ENCODE results near the gene AMPD3. TPM values are rescaled to one million over a fixed set of nuclear protein-coding genes. Genes with fewer than 3 reads are reported as not detected.

Gene AMPD3
- total RNA-seq, result 10 to 100 TPM; 18.8 to 21.1 TPM

DNA sequence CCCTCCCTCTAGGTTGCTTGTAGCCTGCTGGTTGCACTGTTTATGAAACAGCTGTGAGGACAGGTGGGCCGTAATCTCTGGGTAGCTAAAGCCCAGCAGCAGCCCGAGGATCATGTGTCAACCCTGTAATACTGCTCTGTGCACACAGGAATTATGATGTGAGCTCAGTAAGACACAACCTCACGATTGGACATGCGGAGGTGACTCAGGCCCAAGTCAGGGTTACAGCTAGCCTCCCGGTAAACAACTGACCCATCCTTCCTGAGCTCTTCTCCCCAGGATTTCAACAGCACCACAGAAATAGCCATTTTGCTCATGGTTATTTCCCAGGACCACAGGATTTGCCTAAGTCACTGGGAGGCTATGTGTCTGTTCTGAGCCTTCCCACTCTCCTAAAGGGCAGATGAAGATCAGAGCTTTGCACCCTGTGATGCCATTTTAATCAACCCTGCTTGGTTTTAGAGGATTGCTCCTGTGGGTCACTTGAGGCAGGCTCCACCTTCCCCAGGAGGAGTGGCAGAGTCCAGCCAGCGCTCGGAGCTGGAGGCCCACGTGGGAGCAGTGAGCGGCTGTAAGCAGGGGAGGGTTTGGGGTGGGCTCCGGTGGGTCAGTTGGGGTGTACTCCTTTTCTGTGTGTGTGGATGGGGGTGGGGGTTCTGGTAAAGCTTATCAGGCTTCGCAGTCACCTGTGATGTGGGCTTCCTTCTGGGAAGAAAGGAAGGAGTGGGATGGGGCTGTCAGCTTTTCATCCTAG is at the start of gene AMPD3:
TSS of gene AMPD3 (plus strand) at position 387 of the 754 bp plus-strand sequence. CDS start 6,256 bp downstream, outside the sequence.
- H3K27me3 Mint-ChIP-seq, result peaks cover 25% of the 10 kb centered on the region
- peaks cover 1% of the 10 kb centered on the region for H3K36me3 Mint-ChIP-seq
- DNase-seq (no peak), ATAC-seq (ENCODE audit: low read depth) (no peak)
- H3K9me3 Mint-ChIP-seq, result no peaks in the 10 kb centered on the region
- POLR2A ChIA-PET, result interaction anchor here (0.6 to 2.2 kb wide), 4 partner anchors 13 to 354 kb away, joined by 3 to 22 read pairs (median 6); partner anchors contain the start of genes EIF4G2 and RNF141
- H3K27ac Mint-ChIP-seq, result peak within 1 kb of the TSS; percentile 93
- H3K4me3 Mint-ChIP-seq, result peak within 1 kb of the TSS; percentile 95
- H3K4me1 Mint-ChIP-seq, result peaks cover 48% of the 10 kb centered on the region

DNA sequence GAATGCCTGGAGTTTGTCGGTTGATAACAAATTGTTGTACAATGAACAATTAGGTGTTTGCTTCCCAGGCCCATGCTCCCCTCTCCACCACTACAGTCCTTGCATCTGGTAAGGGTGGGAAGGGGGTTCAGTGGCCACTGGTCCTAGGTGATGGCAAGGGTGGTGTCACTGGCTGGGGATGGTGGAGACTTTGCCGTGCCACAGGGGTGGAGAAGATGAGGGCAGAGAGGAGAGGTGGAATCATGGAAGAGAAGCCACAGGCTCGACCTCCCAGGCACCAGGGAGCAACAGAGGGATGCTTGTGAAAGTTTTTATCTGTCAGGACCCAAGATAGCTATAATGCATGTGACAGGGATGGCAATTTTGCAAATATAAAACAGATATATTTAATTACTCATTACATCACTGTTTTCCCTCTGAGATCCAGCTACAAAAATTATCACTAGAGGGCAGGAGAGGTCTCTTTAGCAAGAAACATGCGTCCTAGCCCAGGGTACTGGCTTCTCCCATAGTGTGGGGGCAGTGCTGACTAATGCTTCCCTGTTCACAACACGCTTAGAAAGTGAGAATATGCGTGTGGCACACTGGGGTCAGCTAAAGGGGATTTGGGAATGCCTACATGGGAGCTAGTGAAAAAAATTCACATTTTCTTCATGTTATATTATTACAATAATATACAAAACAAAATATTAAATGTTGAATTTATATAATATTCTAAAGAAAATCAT is 49.0 kb upstream of the AMPD3 start:
- peaks cover 15% of the 10 kb centered on the region for H3K4me1 Mint-ChIP-seq
- POLR2A ChIA-PET, result interaction anchor here (0.7 to 0.9 kb wide), 2 partner anchors 132 to 248 kb away, joined by 3 to 4 read pairs; no protein-coding TSS in a partner anchor

DNA sequence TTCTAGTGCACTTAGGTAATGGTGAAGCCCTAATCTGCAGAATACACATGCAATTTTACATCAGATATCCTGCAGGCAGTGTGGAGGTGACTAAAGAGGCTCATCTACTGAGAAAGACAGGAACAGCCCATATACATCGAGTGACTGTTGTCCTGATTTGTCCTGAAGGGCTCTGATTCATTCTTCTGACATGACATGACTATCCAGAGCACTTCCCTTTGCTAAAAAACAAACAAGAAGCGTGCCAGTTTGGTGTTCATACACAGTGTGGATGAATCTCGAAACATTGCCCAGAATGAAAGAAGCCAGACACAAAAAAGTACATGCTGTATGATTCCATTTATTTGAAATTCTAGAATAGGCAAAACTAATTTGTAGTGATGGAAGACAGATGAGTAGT is 48.0 kb upstream of the AMPD3 start:
- POLR2A ChIA-PET, result no interaction called here
- H3K36me3 Mint-ChIP-seq, result no peaks in the 10 kb centered on the region
- no peak overlapping the region for H3K27ac Mint-ChIP-seq
- H3K4me3 Mint-ChIP-seq, result no peak overlapping the region
- ATAC-seq (ENCODE audit: low read depth), result no peak
- peaks cover 7% of the 10 kb centered on the region for H3K27me3 Mint-ChIP-seq
- no peaks in the 10 kb centered on the region for H3K9me3 Mint-ChIP-seq
- no peak for DNase-seq
- H3K4me1 Mint-ChIP-seq, result peaks cover 12% of the 10 kb centered on the region

More for the DNA sequence above, 49.0 kb upstream of the AMPD3 start:
- DNase-seq, result no peak
- ATAC-seq (ENCODE audit: low read depth), result peak; percentile 66
- H3K27me3 Mint-ChIP-seq, result peaks cover 4% of the 10 kb centered on the region
- H3K9me3 Mint-ChIP-seq, result no peaks in the 10 kb centered on the region
- no peak overlapping the region for H3K27ac Mint-ChIP-seq
- no peak overlapping the region for H3K4me3 Mint-ChIP-seq
- H3K36me3 Mint-ChIP-seq, result no peaks in the 10 kb centered on the region

DNA sequence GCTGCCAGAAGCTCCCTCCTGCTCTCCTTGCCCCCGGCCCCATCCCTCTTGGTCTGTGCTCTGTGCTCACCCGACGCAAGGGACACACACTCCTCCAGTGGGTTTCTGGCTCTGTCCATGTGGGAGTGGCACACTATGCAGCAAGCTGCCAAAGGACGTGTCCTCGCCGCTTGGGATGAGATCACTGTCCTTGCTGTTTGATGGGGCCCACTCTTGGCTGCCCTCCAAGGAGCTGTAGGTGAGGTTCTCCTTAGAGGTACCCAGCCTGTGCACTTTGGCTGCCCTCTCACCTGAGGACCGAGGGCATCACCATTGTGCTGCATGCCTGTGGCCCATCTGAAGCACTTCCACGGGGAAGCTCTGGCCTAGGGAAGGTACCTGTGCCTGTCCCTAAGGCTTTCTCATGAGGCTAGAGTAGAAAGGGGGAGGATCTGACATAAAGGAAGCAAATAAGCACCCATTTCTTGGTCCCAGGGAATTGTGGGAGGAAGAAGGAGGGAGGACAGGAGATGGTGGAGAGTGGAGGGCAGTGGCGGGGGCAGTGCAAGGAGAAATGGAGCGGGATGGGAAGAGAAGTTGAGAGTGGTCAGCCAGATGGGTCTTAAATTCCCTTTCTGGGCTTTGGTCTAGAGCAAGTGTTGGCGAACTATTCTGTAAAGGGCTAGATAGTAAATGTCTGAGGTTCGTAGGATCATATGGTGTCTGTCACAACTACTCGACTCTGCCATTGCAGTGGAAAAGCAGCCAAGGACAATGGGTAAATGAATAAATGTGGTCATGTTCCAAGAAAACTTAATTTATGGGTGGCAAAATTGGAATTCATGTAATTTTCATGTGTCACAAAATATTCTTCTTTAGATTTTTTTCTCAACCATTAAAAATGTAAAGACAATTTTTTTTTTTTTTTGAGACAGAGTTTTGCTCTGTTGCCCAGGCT is 47.0 kb upstream of the AMPD3 start:
- POLR2A ChIA-PET, result no interaction called here
- ATAC-seq (ENCODE audit: low read depth) (no peak), DNase-seq (no peak)
- H3K4me1 Mint-ChIP-seq, result peaks cover 14% of the 10 kb centered on the region
- H3K27ac Mint-ChIP-seq, result no peak overlapping the region
- no peaks in the 10 kb centered on the region for H3K9me3 Mint-ChIP-seq
- H3K36me3 Mint-ChIP-seq, result no peaks in the 10 kb centered on the region
- no peak overlapping the region for H3K4me3 Mint-ChIP-seq
- H3K27me3 Mint-ChIP-seq, result peaks cover 7% of the 10 kb centered on the region

DNA sequence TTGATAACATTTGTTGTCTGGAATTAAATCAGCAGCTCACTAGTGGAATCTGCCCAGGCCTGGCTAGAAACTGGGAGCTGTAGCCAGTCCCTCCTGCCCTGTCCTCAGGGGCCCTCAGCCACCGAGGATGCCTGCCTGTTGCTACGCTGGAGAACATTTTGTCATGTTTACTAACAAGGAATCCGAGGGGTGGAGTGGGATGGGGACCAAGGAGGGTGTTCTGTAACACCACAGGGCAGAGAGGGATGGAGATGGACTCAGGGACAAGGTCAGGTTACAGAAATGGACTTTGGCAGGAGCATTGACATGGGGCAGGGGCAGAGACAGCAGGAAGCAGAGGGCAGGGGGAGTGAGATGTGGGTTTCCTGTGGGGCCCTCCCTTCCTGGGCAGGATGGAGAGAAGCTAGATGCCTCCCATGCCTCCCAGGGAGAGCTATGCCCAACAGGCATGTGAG is 45.8 kb upstream of the AMPD3 start:
- ATAC-seq (ENCODE audit: low read depth), result no peak
- POLR2A ChIA-PET, result no interaction called here
- H3K27ac Mint-ChIP-seq, result no peak overlapping the region
- peaks cover 19% of the 10 kb centered on the region for H3K4me1 Mint-ChIP-seq
- H3K36me3 Mint-ChIP-seq, result no peaks in the 10 kb centered on the region
- H3K4me3 Mint-ChIP-seq, result no peak overlapping the region
- H3K27me3 Mint-ChIP-seq, result peaks cover 7% of the 10 kb centered on the region
- H3K9me3 Mint-ChIP-seq, result no peaks in the 10 kb centered on the region
- DNase-seq, result no peak

DNA sequence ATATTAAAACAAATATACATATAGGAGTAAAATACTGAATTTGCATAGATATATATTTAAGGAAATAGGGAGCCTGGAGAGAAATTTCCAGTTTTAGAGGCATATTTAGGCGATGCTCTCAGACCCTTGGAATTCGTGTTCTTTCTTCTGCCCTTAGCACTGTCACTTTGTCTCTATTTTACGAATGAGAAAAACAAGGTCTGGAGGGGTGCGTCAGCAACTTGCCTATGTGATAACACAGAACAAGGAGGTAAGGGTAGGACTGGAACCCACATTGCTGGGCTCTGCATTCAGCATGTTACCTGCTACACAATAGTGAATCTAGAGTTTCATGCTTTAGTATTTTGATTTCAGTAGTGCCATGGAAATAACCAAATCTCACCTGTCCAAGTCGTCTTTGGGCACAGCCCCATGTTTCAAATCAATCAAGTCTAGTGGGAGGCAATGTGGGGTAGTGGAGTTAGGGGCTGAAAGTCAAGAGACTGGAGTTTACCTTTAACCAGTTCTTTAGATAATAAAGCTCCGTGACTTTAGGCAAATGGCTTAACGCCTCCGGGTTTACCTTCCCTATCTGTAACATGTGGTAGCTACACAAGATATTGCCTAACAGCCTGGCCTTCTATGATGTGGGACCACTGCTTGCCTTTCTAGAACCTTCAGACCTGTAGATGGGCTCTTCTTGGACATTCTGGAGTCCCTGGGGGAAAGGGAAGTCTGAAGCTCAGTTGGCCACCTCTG is 44.8 kb upstream of the AMPD3 start:
- ATAC-seq (ENCODE audit: low read depth) (no peak), DNase-seq (no peak)
- POLR2A ChIA-PET, result no interaction called here
- Mint-ChIP-seq H3K9me3 (no peaks in the 10 kb centered on the region), H3K4me3 (no peak overlapping the region), H3K36me3 (no peaks in the 10 kb centered on the region), H3K27me3 (peaks cover 7% of the 10 kb centered on the region), H3K4me1 (peaks cover 25% of the 10 kb centered on the region), H3K27ac (no peak overlapping the region)

DNA sequence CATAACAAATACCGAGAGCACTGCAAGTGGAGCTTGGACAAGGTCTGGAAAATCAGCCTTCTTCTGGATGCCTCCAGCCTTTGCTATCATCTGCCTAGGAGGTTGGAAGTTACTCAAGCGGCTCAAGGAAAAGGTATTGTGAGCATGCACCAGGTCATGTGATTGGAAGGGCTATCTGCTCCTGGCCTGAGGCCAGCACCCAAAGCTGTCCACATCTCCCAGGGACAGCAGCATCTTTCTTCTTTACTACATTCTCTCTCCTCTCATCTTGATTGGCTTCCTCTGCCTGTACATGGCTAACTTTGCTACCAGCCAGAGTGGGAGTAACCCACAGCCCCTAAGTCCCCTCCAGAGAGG is 44.2 kb upstream of the AMPD3 start:
- H3K4me3 Mint-ChIP-seq, result no peak overlapping the region
- no peaks in the 10 kb centered on the region for H3K36me3 Mint-ChIP-seq
- POLR2A ChIA-PET, result no interaction called here
- DNase-seq (no peak), ATAC-seq (ENCODE audit: low read depth) (no peak)
- H3K27me3 Mint-ChIP-seq, result peaks cover 7% of the 10 kb centered on the region
- no peaks in the 10 kb centered on the region for H3K9me3 Mint-ChIP-seq
- H3K4me1 Mint-ChIP-seq, result peaks cover 26% of the 10 kb centered on the region
- H3K27ac Mint-ChIP-seq, result no peak overlapping the region

DNA sequence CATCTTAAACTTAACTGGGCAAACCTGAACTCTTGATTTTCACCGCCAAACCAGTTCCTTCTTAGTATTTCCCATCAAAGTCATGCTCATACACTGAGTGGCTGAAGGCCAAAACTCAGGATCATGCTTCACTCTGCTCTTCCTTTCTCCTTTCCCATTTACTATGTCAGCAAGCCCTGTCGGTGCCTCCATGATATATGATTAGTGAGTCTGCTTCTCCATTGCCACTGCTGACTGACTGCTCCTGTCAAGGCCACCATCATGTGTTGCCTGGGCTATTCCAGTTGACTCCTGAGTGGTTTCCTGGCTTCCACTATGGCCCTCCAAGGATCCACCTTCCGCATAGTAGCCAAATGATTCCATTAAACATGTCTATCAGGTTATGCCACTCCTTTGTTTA is 42.8 kb upstream of the AMPD3 start:
- no peak overlapping the region for H3K4me3 Mint-ChIP-seq
- POLR2A ChIA-PET, result no interaction called here
- peaks cover 17% of the 10 kb centered on the region for H3K27me3 Mint-ChIP-seq
- ATAC-seq (ENCODE audit: low read depth) (no peak), DNase-seq (no peak)
- H3K9me3 Mint-ChIP-seq, result no peaks in the 10 kb centered on the region
- no peak overlapping the region for H3K27ac Mint-ChIP-seq
- H3K36me3 Mint-ChIP-seq, result no peaks in the 10 kb centered on the region
- H3K4me1 Mint-ChIP-seq, result peaks cover 24% of the 10 kb centered on the region

DNA sequence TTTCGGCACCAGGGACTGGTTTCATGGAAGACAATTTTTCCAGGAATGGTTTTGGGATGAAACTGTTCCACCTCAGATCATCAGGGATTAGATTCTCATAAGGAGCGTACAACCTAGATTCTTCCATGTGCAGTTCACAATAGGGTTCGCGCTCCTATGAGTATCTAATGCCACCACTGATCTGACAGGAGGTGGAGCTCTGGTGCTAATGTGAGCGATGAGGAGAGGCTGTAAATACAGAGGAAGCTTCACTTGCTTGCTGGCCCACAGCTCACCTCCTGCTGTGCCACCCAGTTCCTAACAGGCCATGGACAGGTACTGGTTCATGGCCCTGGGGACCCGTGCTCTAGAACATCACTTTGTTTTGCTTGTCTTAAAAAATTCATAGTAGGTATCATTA is 41.8 kb upstream of the AMPD3 start:
- H3K27me3 Mint-ChIP-seq, result peaks cover 19% of the 10 kb centered on the region
- no peaks in the 10 kb centered on the region for H3K9me3 Mint-ChIP-seq
- POLR2A ChIA-PET, result interaction anchor here (0.9 to 1.5 kb wide), 3 partner anchors 46 to 240 kb away, joined by 4 to 6 read pairs (median 4); partner anchors contain the start of gene RNF141
- no peak overlapping the region for H3K27ac Mint-ChIP-seq
- H3K4me1 Mint-ChIP-seq, result peaks cover 21% of the 10 kb centered on the region
- H3K4me3 Mint-ChIP-seq, result no peak overlapping the region
- peak; percentile 86 for ATAC-seq (ENCODE audit: low read depth)
- no peak for DNase-seq
- no peaks in the 10 kb centered on the region for H3K36me3 Mint-ChIP-seq

DNA sequence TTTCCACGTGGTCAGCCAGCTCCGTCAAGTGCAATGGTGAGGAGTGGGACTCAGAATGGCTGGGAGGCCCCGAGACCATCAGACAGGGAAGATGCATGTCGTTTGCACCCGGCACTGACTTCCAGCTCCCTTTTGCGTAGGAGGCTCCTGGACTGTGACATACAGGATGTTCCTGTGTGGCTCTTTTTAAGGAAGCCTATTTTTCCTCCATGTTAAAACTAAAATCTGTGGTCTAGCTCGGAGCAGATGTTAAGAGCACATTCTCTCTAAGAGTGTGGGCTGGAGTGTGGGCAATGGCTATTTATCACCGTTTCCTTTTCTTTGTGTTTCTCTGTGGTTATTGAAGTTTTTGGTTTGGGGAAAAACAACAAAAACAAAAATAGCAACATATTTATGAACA is 40.9 kb upstream of the AMPD3 start:
- Mint-ChIP-seq H3K4me1 (peaks cover 20% of the 10 kb centered on the region), H3K27me3 (peaks cover 22% of the 10 kb centered on the region), H3K4me3 (peak overlapping the region; percentile 67), H3K27ac (no peak overlapping the region), H3K9me3 (no peaks in the 10 kb centered on the region), H3K36me3 (no peaks in the 10 kb centered on the region)
- POLR2A ChIA-PET, result interaction anchor here (1.0 to 1.5 kb wide), 3 partner anchors 45 to 126 kb away, joined by 3 to 6 read pairs (median 4); partner anchors contain the start of gene RNF141
- ATAC-seq (ENCODE audit: low read depth) (no peak), DNase-seq (no peak)

DNA sequence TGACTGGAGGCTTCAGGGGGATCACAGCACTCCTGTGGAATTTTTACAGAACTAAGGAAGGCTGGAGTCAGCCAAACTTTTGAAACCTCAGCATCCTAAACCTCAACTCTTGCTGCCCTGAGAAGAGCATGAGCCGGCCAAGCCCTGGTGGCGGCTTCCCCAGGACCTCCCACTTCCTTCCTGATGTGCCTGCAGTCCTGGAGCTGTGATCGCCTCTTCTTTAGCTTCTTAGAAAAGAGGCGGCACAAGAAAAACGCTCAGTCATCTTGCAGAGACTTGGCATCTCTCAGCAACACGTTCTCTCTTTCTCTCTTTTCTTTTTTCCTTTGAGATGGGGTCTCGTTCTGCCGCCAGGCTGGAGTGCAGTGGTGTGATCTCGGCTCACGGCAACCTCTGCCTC is 40.4 kb upstream of the AMPD3 start:
- peaks cover 23% of the 10 kb centered on the region for H3K27me3 Mint-ChIP-seq
- ATAC-seq (ENCODE audit: low read depth), result peak; percentile 66
- H3K9me3 Mint-ChIP-seq, result no peaks in the 10 kb centered on the region
- H3K27ac Mint-ChIP-seq, result no peak overlapping the region
- DNase-seq, result no peak
- H3K36me3 Mint-ChIP-seq, result no peaks in the 10 kb centered on the region
- POLR2A ChIA-PET, result interaction anchor here (1.0 to 1.5 kb wide), 2 partner anchors 45 to 126 kb away, joined by 3 to 4 read pairs; partner anchors contain the start of gene RNF141
- H3K4me1 Mint-ChIP-seq, result peaks cover 15% of the 10 kb centered on the region
- peak overlapping the region; percentile 67 for H3K4me3 Mint-ChIP-seq

DNA sequence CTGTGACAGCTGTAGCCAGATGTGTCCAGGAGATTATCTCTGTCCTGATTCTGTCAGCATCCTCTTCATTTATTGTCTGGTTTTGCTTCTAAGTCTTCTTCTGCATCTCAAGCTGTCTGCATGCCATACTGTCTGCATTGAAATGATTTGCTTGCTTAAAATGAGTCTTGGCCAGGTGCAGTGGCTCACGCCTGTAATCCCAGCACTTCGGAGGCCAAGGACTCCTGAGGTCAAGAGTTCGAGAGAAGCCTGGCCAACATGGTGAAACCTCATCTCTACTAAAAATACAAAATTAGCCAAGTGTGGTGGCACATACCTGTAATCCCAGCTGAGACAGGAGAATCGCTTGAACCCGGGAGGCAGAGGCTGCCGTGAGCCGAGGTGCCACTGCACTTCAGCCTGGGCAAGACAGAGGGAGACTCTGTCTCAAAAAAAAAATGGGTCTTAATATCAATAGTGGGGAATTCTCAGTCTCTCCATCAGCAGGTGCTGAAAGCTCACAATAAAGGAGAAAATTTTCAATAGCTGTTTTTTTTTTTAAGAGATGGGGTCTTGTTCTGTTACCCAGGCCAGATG is 39.2 kb upstream of the AMPD3 start:
- POLR2A ChIA-PET, result no interaction called here
- Mint-ChIP-seq H3K27me3 (peaks cover 30% of the 10 kb centered on the region), H3K4me1 (peaks cover 14% of the 10 kb centered on the region), H3K4me3 (no peak overlapping the region), H3K27ac (no peak overlapping the region), H3K36me3 (peaks cover 2% of the 10 kb centered on the region), H3K9me3 (peaks cover 2% of the 10 kb centered on the region)
- DNase-seq (no peak), ATAC-seq (ENCODE audit: low read depth) (no peak)

Measured in activated naive CD8-positive, alpha-beta T cell treated with anti-CD3 and anti-CD28 coated beads, Interleukin-2, amount 10 ng/mL, durations not matched to agents 7 days and 5 days (primary cell).